Measurements from ENCODE around the gene ZDHHC17.
"Not testable (repeated sequence)": the region's sequence is repeated elsewhere in the genome, so short reads cannot be mapped to it uniquely, and the experiment has no call there.

ZDHHC17 gene

GRCh38 chr12:76732188-76732587, 31.7 kb upstream of the ZDHHC17 start:
- not testable (repeated sequence) for H3K14ac ChIP-seq (ENCODE audit: low read length in 2 of 2); H4K8ac ChIP-seq (ENCODE audit: low read length); H3K27me3 ChIP-seq (ENCODE audit: control insufficient read depth in 1 of 2, insufficient read depth in 1 of 2, low read length in 2 of 2); H2BK5ac ChIP-seq (ENCODE audit: low read depth, low read length, poor library complexity, severe bottlenecking); H3K23ac ChIP-seq (ENCODE audit: low read length in 2 of 2); H2BK15ac ChIP-seq (ENCODE audit: low read depth, poor library complexity, severe bottlenecking); H3K4me3 ChIP-seq (ENCODE audit: insufficient read depth in 1 of 2, low read depth in 1 of 2, low read length in 2 of 2); H4K91ac ChIP-seq (ENCODE audit: low read length); H2BK12ac ChIP-seq (ENCODE audit: low read length in 2 of 2); H3K9ac ChIP-seq (ENCODE audit: low read length); H3K27ac ChIP-seq (ENCODE audit: low read length, poor library complexity, severe bottlenecking); H2BK120ac ChIP-seq (ENCODE audit: low read depth, low read length); H3K79me1 ChIP-seq (replicated peaks; ENCODE audit: low read length, poor library complexity, severe bottlenecking); H3K4me1 ChIP-seq (ENCODE audit: control insufficient read depth, insufficient read depth, low read depth, low read length); H3K18ac ChIP-seq (ENCODE audit: low read depth in 1 of 2, low read length in 2 of 2); DNase-seq; H2AK5ac ChIP-seq (ENCODE audit: low read length, severe bottlenecking); H3K36me3 ChIP-seq (ENCODE audit: control insufficient read depth in 1 of 2, insufficient read depth in 2 of 2, low read depth in 1 of 2, low read length in 2 of 2); H3K4ac ChIP-seq (ENCODE audit: low read depth in 1 of 2, low read length in 2 of 2); H2AFZ ChIP-seq (ENCODE audit: low read depth, low read length); H3K9me3 ChIP-seq (ENCODE audit: control insufficient read depth, low read length); H3K4me2 ChIP-seq (ENCODE audit: low read length, poor library complexity, severe bottlenecking)
- 100% methylated on average over 1 of the region's 3 CpGs for WGBS

DNA sequence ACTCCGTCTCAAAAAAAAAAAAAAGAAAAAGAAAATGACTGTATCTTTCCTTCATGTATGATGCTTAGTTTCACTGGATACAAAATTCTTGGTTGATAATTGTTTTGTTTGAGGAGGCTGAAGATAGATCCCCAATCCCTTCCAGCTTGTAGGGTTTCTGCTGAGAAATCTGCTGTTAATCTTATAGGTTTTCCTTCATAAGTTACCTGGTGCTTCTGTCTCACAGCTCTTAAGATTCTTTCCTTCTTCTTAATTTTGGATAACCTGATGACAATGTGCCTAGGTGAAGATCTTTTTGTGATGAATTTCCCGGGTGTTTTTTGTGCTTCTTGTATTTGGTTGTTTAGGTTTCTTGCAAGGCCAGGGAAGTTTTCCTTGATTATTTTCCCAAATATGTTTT, 26.2 kb upstream of the ZDHHC17 start:
- H3K18ac ChIP-seq (ENCODE audit: low read depth in 1 of 2, low read length in 2 of 2); H2AK5ac ChIP-seq (ENCODE audit: low read length, severe bottlenecking); H3K23ac ChIP-seq (ENCODE audit: low read length in 2 of 2); H2BK15ac ChIP-seq (ENCODE audit: low read depth, poor library complexity, severe bottlenecking); DNase-seq; H3K9me3 ChIP-seq (ENCODE audit: control insufficient read depth, low read length); H3K4ac ChIP-seq (ENCODE audit: low read depth in 1 of 2, low read length in 2 of 2); H3K9ac ChIP-seq (ENCODE audit: low read length); H4K8ac ChIP-seq (ENCODE audit: low read length); H3K27ac ChIP-seq (ENCODE audit: low read length, poor library complexity, severe bottlenecking); H4K91ac ChIP-seq (ENCODE audit: low read length); H3K36me3 ChIP-seq (ENCODE audit: control insufficient read depth in 1 of 2, insufficient read depth in 2 of 2, low read depth in 1 of 2, low read length in 2 of 2); H2AFZ ChIP-seq (ENCODE audit: low read depth, low read length); H3K14ac ChIP-seq (ENCODE audit: low read length in 2 of 2); H3K4me2 ChIP-seq (ENCODE audit: low read length, poor library complexity, severe bottlenecking); H2BK5ac ChIP-seq (ENCODE audit: low read depth, low read length, poor library complexity, severe bottlenecking); H3K79me1 ChIP-seq (replicated peaks; ENCODE audit: low read length, poor library complexity, severe bottlenecking); H3K4me1 ChIP-seq (ENCODE audit: control insufficient read depth, insufficient read depth, low read depth, low read length); H3K4me3 ChIP-seq (ENCODE audit: insufficient read depth in 1 of 2, low read depth in 1 of 2, low read length in 2 of 2); H3K27me3 ChIP-seq (ENCODE audit: control insufficient read depth in 1 of 2, insufficient read depth in 1 of 2, low read length in 2 of 2); H2BK12ac ChIP-seq (ENCODE audit: low read length in 2 of 2); H2BK120ac ChIP-seq (ENCODE audit: low read depth, low read length): not testable (repeated sequence)
- WGBS = 86% methylated on average over 1 of the region's 2 CpGs

DNA sequence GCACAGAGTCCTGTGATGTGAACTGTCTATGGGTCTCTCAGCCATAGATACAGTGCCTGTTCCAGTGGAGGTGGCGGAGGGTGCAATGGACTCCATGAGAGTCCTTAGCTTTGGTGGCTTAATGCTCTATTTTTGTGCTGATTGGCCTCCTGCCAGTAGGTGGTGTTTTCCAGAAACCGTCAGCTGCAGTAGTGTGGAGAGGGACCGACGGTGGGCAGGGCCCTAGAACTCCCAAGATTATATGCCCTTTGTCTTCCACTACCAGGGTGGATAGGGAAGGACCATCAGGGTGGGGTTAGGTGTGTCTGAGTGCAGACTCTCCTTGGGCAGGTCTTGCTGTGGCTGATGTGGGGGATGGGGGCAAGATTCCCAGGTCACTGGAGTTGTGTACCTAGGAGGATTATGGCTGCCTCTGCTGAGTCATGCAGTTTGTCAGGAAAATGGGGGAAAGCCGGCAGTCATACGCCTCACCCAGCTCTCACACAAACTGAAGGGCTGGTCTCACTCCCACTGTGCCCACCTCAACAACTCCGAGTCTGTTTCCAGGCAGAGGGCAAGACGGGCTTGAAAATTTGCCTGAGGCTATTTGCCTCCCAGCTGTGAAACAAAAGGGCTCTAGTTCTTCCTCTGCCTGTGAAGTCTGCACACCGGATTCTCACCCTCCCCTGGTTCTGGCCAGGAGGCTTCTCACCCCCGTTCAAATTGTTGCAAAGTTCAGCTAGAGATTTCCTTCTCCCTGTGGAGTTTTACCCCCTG, 24.9 kb upstream of the ZDHHC17 start:
- WGBS = 77% methylated on average over 8 of the region's 10 CpGs
- Histone ChIP-seq H3K79me1 (replicated peaks; ENCODE audit: low read length, poor library complexity, severe bottlenecking) (no peaks in the 10 kb centered on the region), H3K4me1 (ENCODE audit: control insufficient read depth, insufficient read depth, low read depth, low read length) (no peaks in the 10 kb centered on the region), H3K9me3 (ENCODE audit: control insufficient read depth, low read length) (peaks cover 3% of the 10 kb centered on the region), H2AK5ac (ENCODE audit: low read length, severe bottlenecking) (no peak overlapping the region), H3K27ac (ENCODE audit: low read length, poor library complexity, severe bottlenecking) (no peak overlapping the region), H2AFZ (ENCODE audit: low read depth, low read length) (no peak overlapping the region), H3K9ac (ENCODE audit: low read length) (no peak overlapping the region), H2BK120ac (ENCODE audit: low read depth, low read length) (no peak overlapping the region), H3K4ac (ENCODE audit: low read depth in 1 of 2, low read length in 2 of 2) (no peak overlapping the region), H3K4me2 (ENCODE audit: low read length, poor library complexity, severe bottlenecking) (no peak overlapping the region), H3K27me3 (ENCODE audit: control insufficient read depth in 1 of 2, insufficient read depth in 1 of 2, low read length in 2 of 2) (no peaks in the 10 kb centered on the region), H2BK5ac (ENCODE audit: low read depth, low read length, poor library complexity, severe bottlenecking) (no peak overlapping the region), H3K4me3 (ENCODE audit: insufficient read depth in 1 of 2, low read depth in 1 of 2, low read length in 2 of 2) (no peak overlapping the region), H2BK12ac (ENCODE audit: low read length in 2 of 2) (no peak overlapping the region), H2BK15ac (ENCODE audit: low read depth, poor library complexity, severe bottlenecking) (no peak overlapping the region), H4K91ac (ENCODE audit: low read length) (no peak overlapping the region), H3K36me3 (ENCODE audit: control insufficient read depth in 1 of 2, insufficient read depth in 2 of 2, low read depth in 1 of 2, low read length in 2 of 2) (no peaks in the 10 kb centered on the region), H3K23ac (ENCODE audit: low read length in 2 of 2) (no peak overlapping the region), H4K8ac (ENCODE audit: low read length) (no peak overlapping the region), H3K14ac (ENCODE audit: low read length in 2 of 2) (no peak overlapping the region), H3K18ac (ENCODE audit: low read depth in 1 of 2, low read length in 2 of 2) (no peak overlapping the region)
- no peak for DNase-seq

GRCh38 chr12:76739896-76740295, 24.0 kb upstream of the ZDHHC17 start:
- whole genome bisulfite sequencing = 96% methylated on average over 1 of the region's 4 CpGs
- Histone ChIP-seq H3K9ac (ENCODE audit: low read length) (no peak overlapping the region), H4K91ac (ENCODE audit: low read length) (no peak overlapping the region), H3K4ac (ENCODE audit: low read depth in 1 of 2, low read length in 2 of 2) (no peak overlapping the region), H2BK12ac (ENCODE audit: low read length in 2 of 2) (no peak overlapping the region), H3K9me3 (ENCODE audit: control insufficient read depth, low read length) (peaks cover 3% of the 10 kb centered on the region), H2BK5ac (ENCODE audit: low read depth, low read length, poor library complexity, severe bottlenecking) (no peak overlapping the region), H3K14ac (ENCODE audit: low read length in 2 of 2) (no peak overlapping the region), H3K27me3 (ENCODE audit: control insufficient read depth in 1 of 2, insufficient read depth in 1 of 2, low read length in 2 of 2) (no peaks in the 10 kb centered on the region), H3K18ac (ENCODE audit: low read depth in 1 of 2, low read length in 2 of 2) (no peak overlapping the region), H3K36me3 (ENCODE audit: control insufficient read depth in 1 of 2, insufficient read depth in 2 of 2, low read depth in 1 of 2, low read length in 2 of 2) (no peaks in the 10 kb centered on the region), H3K27ac (ENCODE audit: low read length, poor library complexity, severe bottlenecking) (no peak overlapping the region), H2AK5ac (ENCODE audit: low read length, severe bottlenecking) (no peak overlapping the region), H2BK120ac (ENCODE audit: low read depth, low read length) (no peak overlapping the region), H3K4me3 (ENCODE audit: insufficient read depth in 1 of 2, low read depth in 1 of 2, low read length in 2 of 2) (no peak overlapping the region), H3K4me1 (ENCODE audit: control insufficient read depth, insufficient read depth, low read depth, low read length) (no peaks in the 10 kb centered on the region), H2AFZ (ENCODE audit: low read depth, low read length) (no peak overlapping the region), H3K4me2 (ENCODE audit: low read length, poor library complexity, severe bottlenecking) (no peak overlapping the region), H4K8ac (ENCODE audit: low read length) (no peak overlapping the region), H2BK15ac (ENCODE audit: low read depth, poor library complexity, severe bottlenecking) (no peak overlapping the region), H3K23ac (ENCODE audit: low read length in 2 of 2) (no peak overlapping the region), H3K79me1 (replicated peaks; ENCODE audit: low read length, poor library complexity, severe bottlenecking) (no peaks in the 10 kb centered on the region)
- no peak for DNase-seq
